IMR-90 (cell line): ENCODE data around the gene APOBEC3F. TPM values are rescaled to one million over a fixed set of nuclear protein-coding genes. Genes with fewer than 3 reads are reported as not detected.

Experiments used
- ATAC-seq: fragments of 200-7000 bp; cut with Tn5 transposase; 2 replicates; pipeline ENCODE4 v1.9.1; 2020; ENCODE audit warnings: low read depth, mild to moderate bottlenecking, moderate library complexity
- BruUV-seq: library from RNA; stranded (reverse); fragments of 400-500 nt; replicated peaks from 2 replicates; lab custom pipeline; 2021; lab: Mats Ljungman, UMichigan
- CTCF ChIA-PET: fragments of 300-600 bp; formaldehyde crosslinking; extraction: SDS; loops from one replicate; lab custom pipeline; 2021; ENCODE audit warnings: antibody characterized with exemption; lab: Yijun Ruan, JAX
- POLR2A ChIA-PET: fragments of 300-600 bp; sonication (Branson Sonifier 250); formaldehyde crosslinking; loops from one replicate; lab custom pipeline; 2022; ENCODE audit warnings: antibody characterized with exemption; ENCODE audit not compliant: unreplicated experiment; lab: Charles Lee
- DNase-seq: peaks from one replicate; pipeline ENCODE4 v3.0.0; 2013
- H2AFZ ChIP-seq: replicated peaks from 2 replicates; pipeline ENCODE3; 2013; ENCODE audit warnings: low read length, mild to moderate bottlenecking; ENCODE audit not compliant: poor library complexity
- H2AK5ac ChIP-seq: 2 replicates; pipeline ENCODE4 v1.6.1; 2013; ENCODE audit warnings: low read depth, low read length, inconsistent platforms
- H2AK9ac ChIP-seq: replicated peaks from 2 replicates; pipeline ENCODE3; 2013; ENCODE audit warnings: mild to moderate bottlenecking, low read depth, low read length, moderate library complexity; ENCODE audit not compliant: poor library complexity
- H2BK120ac ChIP-seq: 2 replicates; pipeline ENCODE4 v1.6.1; 2013; ENCODE audit warnings: low read depth, low read length, inconsistent platforms
- H2BK15ac ChIP-seq: 3 replicates; pipeline ENCODE4 v1.6.1; 2013; ENCODE audit warnings: low read depth, low read length, inconsistent platforms
- H2BK20ac ChIP-seq: 2 replicates; pipeline ENCODE4 v1.6.1; 2013; ENCODE audit warnings: low read depth, mild to moderate bottlenecking, inconsistent platforms, low read length, moderate library complexity
- H2BK5ac ChIP-seq: 2 replicates; pipeline ENCODE4 v1.6.1; 2013; ENCODE audit warnings: mild to moderate bottlenecking, low read depth, low read length, inconsistent platforms; ENCODE audit not compliant: poor library complexity, severe bottlenecking
- H3K14ac ChIP-seq: replicated peaks from 2 replicates; pipeline ENCODE4 v1.6.1; 2013; ENCODE audit warnings: low read depth, low read length, inconsistent platforms
- H3K18ac ChIP-seq: 2 replicates; pipeline ENCODE4 v1.6.1; 2013; ENCODE audit warnings: low read depth, low read length, control low read depth
- H3K23ac ChIP-seq: 2 replicates; pipeline ENCODE4 v1.6.1; 2013; ENCODE audit warnings: low read depth, low read length, inconsistent platforms
- H3K27ac ChIP-seq: 2 replicates; pipeline ENCODE4 v1.5.1; 2013; ENCODE audit warnings: mild to moderate bottlenecking, control low read depth, low read length; ENCODE audit not compliant: insufficient read depth
- H3K27me3 ChIP-seq: 2 replicates; pipeline ENCODE4 v1.6.1; 2013; ENCODE audit warnings: low read length; ENCODE audit not compliant: control insufficient read depth, insufficient read depth
- H3K36me3 ChIP-seq: 2 replicates; pipeline ENCODE4 v1.6.1; 2013; ENCODE audit warnings: low read length, mixed read lengths; ENCODE audit not compliant: control insufficient read depth, insufficient read depth
- H3K4ac ChIP-seq: 2 replicates; pipeline ENCODE4 v1.6.1; 2013; ENCODE audit warnings: low read depth, low read length, inconsistent platforms
- H3K4me1 ChIP-seq: 2 replicates; pipeline ENCODE4 v1.6.1; 2013; ENCODE audit warnings: low read length, mixed read lengths; ENCODE audit not compliant: control insufficient read depth, insufficient read depth
- H3K4me2 ChIP-seq: 2 replicates; pipeline ENCODE4 v1.6.1; 2013; ENCODE audit warnings: low read depth, mild to moderate bottlenecking, control low read depth, low read length, moderate library complexity
- H3K4me3 ChIP-seq: 2 replicates; pipeline ENCODE4 v1.5.1; 2013; ENCODE audit warnings: low read depth, mild to moderate bottlenecking, control low read depth, low read length, moderate library complexity; ENCODE audit not compliant: insufficient read depth
- H3K56ac ChIP-seq: 2 replicates; pipeline ENCODE4 v1.6.1; 2013; ENCODE audit warnings: low read length, inconsistent platforms; ENCODE audit not compliant: insufficient read depth; ENCODE audit errors: extremely low read depth
- H3K79me1 ChIP-seq, 2 experiments: 2 replicates each; pipeline ENCODE4 v1.6.1; 2013; ENCODE audit warnings: low read length in 2 of 2, inconsistent platforms in 1 of 2, low read depth in 1 of 2
- H3K9ac ChIP-seq: 2 replicates; pipeline ENCODE4 v1.6.1; 2013; ENCODE audit warnings: low read depth, low read length, control low read depth
- H3K9me1 ChIP-seq: 2 replicates; pipeline ENCODE4 v1.6.1; 2013; ENCODE audit warnings: low read length, inconsistent platforms; ENCODE audit not compliant: insufficient read depth
- H3K9me3 ChIP-seq: 2 replicates; pipeline ENCODE4 v1.6.1; 2013; ENCODE audit warnings: low read length; ENCODE audit not compliant: control insufficient read depth, insufficient read depth
- H4K20me1 ChIP-seq: 2 replicates; pipeline ENCODE4 v1.6.1; 2013; ENCODE audit warnings: low read length, inconsistent platforms; ENCODE audit not compliant: insufficient read depth
- H4K5ac ChIP-seq: 2 replicates; pipeline ENCODE4 v1.6.1; 2013; ENCODE audit warnings: mild to moderate bottlenecking, low read depth, low read length, control low read depth
- H4K8ac ChIP-seq, 2 experiments: 2 replicates each; pipeline ENCODE4 v1.6.1; 2013; ENCODE audit warnings: low read depth in 2 of 2, low read length in 2 of 2, control low read depth in 1 of 2, inconsistent platforms in 1 of 2
- H4K91ac ChIP-seq: 2 replicates; pipeline ENCODE4 v1.6.1; 2013; ENCODE audit warnings: low read depth, low read length, inconsistent platforms; ENCODE audit not compliant: insufficient read depth
- CHD1 ChIP-seq: IDR thresholded peaks from 2 replicates; pipeline ENCODE4 v1.6.1; 2012; ENCODE audit warnings: low read depth, low read length, improper control_type of control experiment
- MAZ ChIP-seq: IDR thresholded peaks from 2 replicates; pipeline ENCODE4 v1.6.1; 2012; ENCODE audit warnings: low read depth, mild to moderate bottlenecking, low read length, improper control_type of control experiment, moderate library complexity, borderline replicate concordance
- SMC3 ChIP-seq: fragments of 150-350 bp; IDR thresholded peaks from 2 replicates; pipeline ENCODE4 v1.6.1; 2016; ENCODE audit warnings: low read depth, mild to moderate bottlenecking, antibody characterized with exemption, low read length, moderate library complexity
- WGBS, 2 experiments: methylation state at CpG; one replicate each; pipeline versions ENCODE4 v1.1.5 to v1.1.7; 2013; ENCODE audit warnings: missing lambda C conversion rate in 2 of 2; ENCODE audit not compliant: insufficient read length in 1 of 2; ENCODE audit errors: extremely low coverage in 2 of 2; 5-methylcytosine and 5-hydroxymethylcytosine counted together
- dilution Hi-C: fragments of 300-500 bp; cut with HindIII; formaldehyde crosslinking; loops from one replicate; pipeline ENCODE4 v1.14.3; 2018; ENCODE audit warnings: low sequenced_read_pairs; ENCODE audit not compliant: unreplicated experiment
- in situ Hi-C: fragments of 300-500 bp; cut with MboI; formaldehyde crosslinking; loops from 3 replicates; pipeline ENCODE4 v1.14.3; 2019; ENCODE audit warnings: low sequenced_read_pairs, inconsistent platforms, mixed read lengths
- intact Hi-C: fragments of 100-400 bp; cut with micrococcal nuclease; formaldehyde crosslinking; loops from 2 replicates; pipeline ENCODE4 v1.10.0; 2022
- polyA plus RNA-seq, 3 experiments: library from polyadenylated mRNA; depleted of rRNA; stranded (reverse); fragments of >200 nt; gene quantifications; 2 replicates each; pipeline ENCODE4 v1.2.3, GENCODE V29; 2012; ENCODE audit warnings: low replicate concordance in 1 of 3
- total RNA-seq: library from RNA; depleted of rRNA; stranded (reverse); fragments of >200 nt; gene quantifications from 2 replicates; pipeline ENCODE4 v1.2.3, GENCODE V29; 2012
- TF ChIP-seq, protein P1 (sequence below): fragments of 150-350 bp; IDR thresholded peaks from 2 replicates; pipeline ENCODE4 v1.6.1; 2016; ENCODE audit warnings: low read depth, mild to moderate bottlenecking, low read length, moderate library complexity, borderline replicate concordance

Gene APOBEC3F
- total and polyA plus RNA-seq, 2 of the 4 experiments (the other 2 are of a cell fraction): 3.4 to 8.3 TPM

GRCh38 chr22:38996105-38996504, 44.6 kb upstream of the APOBEC3F start:
- no TSS peak for BruUV-seq
- H3K4me1 ChIP-seq: no peaks in the 10 kb centered on the region
- no peak overlapping the region for H4K8ac ChIP-seq
- no peak overlapping the region for H3K56ac ChIP-seq
- H3K4me2 ChIP-seq: no peak overlapping the region
- DNase-seq (no peak), ATAC-seq (no peak)
- in situ Hi-C loops (no loop called here), dilution Hi-C loops (no loop called here), intact Hi-C loops (no loop called here)
- H2BK15ac ChIP-seq: no peak overlapping the region
- no peak overlapping the region for H2BK5ac ChIP-seq
- WGBS, 2 experiments: no CpG with 5 or more reads among the region's 6 CpGs
- H3K23ac ChIP-seq: no peak overlapping the region
- no peak overlapping the region for H2AK9ac ChIP-seq
- H3K27me3 ChIP-seq: peaks cover 10% of the 10 kb centered on the region
- H3K14ac ChIP-seq: no peak overlapping the region
- H3K79me1 ChIP-seq: no peaks in the 10 kb centered on the region
- no peaks in the 10 kb centered on the region for H4K20me1 ChIP-seq
- no peak overlapping the region for H2BK20ac ChIP-seq
- no peak overlapping the region for H3K4me3 ChIP-seq
- CTCF ChIA-PET: interaction anchor here (0.6 kb wide), 1 partner anchor 753 kb away, joined by 5 read pairs; no protein-coding TSS in a partner anchor
- peaks cover 2% of the 10 kb centered on the region; the same call in 1 of the 2 replicates for H3K9me3 ChIP-seq
- no peaks in the 10 kb centered on the region for H3K36me3 ChIP-seq
- H3K9ac ChIP-seq: no peak overlapping the region
- POLR2A ChIA-PET: no interaction called here
- H3K4ac ChIP-seq: no peak overlapping the region
- no peak overlapping the region for H3K18ac ChIP-seq
- H4K91ac ChIP-seq: no peak overlapping the region
- no peak overlapping the region for H3K27ac ChIP-seq
- no peak overlapping the region for H2BK120ac ChIP-seq
- no peak overlapping the region for H2AFZ ChIP-seq
- no peak overlapping the region for H2AK5ac ChIP-seq
- TF ChIP-seq CHD1 (no peak), SMC3 (no peak), MAZ (no peak)
- TF ChIP-seq, protein P1, sequence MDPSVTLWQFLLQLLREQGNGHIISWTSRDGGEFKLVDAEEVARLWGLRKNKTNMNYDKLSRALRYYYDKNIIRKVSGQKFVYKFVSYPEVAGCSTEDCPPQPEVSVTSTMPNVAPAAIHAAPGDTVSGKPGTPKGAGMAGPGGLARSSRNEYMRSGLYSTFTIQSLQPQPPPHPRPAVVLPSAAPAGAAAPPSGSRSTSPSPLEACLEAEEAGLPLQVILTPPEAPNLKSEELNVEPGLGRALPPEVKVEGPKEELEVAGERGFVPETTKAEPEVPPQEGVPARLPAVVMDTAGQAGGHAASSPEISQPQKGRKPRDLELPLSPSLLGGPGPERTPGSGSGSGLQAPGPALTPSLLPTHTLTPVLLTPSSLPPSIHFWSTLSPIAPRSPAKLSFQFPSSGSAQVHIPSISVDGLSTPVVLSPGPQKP: no peak
- H4K5ac ChIP-seq: no peak overlapping the region
- H3K9me1 ChIP-seq: no peaks in the 10 kb centered on the region
